Endometrial microvascular endothelial cells (primary cell): ENCODE results near the gene RRP1B. TPM values are rescaled to one million over a fixed set of nuclear protein-coding genes. Genes with fewer than 3 reads are reported as not detected.
"Not testable (repeated sequence)": the region's sequence is repeated elsewhere in the genome, so short reads cannot be mapped to it uniquely, and the experiment has no call there.

Experiments
- in situ Hi-C: cut with HindIII; loops from 2 replicates; pipeline ENCODE4 v1.10.0; 2017; ENCODE audit warnings: low sequenced_read_pairs, low pct_unique_long_range_greater_than_20kb; ENCODE audit errors: inconsistent ontology term
- total RNA-seq: library from RNA; depleted of rRNA; stranded (reverse); fragments of >200 nt; gene quantifications from one replicate; pipeline ENCODE4 v1.2.3, GENCODE V29; 2015; ENCODE audit errors: inconsistent ontology term

RRP1B gene
- total RNA-seq, 1 donor from 2014 or later, result 43.7 TPM

- in situ Hi-C loops, result no loop called here
These were observed 21.7 kb upstream of the RRP1B start for GRCh38 chr21:43637530-43638158.

DNA sequence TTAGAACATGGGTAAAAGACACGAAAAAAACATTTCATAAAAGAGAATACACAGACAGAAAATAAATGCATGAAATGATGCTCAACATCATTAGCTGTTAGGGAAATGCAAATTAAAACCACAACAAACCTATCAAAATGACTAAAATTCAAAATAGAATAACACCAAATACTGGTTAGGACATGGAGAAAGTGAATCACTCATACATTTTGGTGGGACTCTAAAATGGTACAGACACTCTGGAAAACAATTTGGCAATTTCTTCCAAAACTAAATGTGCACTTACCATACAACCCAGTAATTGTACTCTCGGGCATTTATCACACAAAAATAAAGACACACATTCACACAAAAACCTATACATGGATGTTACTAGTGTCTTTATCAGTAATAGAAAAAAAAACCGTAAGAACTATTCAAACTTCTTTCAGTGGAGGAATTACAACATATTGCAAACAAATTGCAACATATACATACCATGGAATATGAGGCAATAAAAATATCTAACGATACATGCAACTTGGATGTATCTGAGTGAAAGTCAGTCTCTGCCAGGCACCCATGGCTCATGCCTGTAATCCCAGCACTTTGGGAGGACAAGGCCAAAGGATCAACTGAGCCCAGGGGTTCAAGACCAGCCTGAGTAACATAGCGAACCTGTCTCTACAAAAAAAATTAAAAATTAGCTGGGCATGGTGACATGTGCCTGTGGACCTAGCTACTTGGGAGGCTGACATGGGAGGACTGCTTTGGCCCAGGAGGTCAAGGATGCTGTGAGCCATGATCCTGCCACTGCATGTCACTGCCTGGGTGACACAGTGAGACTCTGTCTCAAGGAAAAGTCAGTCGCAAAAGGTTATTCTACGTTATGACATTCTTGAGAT is 19.6 kb upstream of the RRP1B start:
- in situ Hi-C loops, result no loop called here

- in situ Hi-C loops, result no loop called here
These were observed 19.0 kb upstream of the RRP1B start for GRCh38 chr21:43640400-43640799.

DNA sequence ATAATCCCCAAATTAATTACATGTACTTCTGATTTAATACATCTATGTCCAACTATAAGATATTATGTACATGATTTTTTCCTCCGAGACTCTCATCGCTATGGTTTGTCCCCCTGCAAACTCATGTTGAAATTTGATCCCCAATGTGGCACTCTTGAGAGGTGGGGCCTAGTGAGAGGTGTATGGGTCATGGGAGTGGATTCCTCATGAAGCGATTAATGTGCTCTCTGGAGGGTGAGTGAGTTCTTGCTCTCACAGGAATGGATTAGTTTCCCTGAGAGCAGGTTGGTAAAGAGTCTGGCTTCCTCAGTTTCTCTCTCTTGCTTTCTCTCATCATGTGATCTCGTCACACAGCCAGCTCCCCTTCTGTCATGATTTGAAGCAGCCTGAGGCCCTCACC is 16.2 kb upstream of the RRP1B start:
- in situ Hi-C loops, result no loop called here

- in situ Hi-C loops, result no loop called here
These were observed 15.3 kb upstream of the RRP1B start for GRCh38 chr21:43644071-43644470.

GRCh38 chr21:43644609-43645008 is 14.8 kb upstream of the RRP1B start:
- in situ Hi-C loops, result no loop called here

DNA sequence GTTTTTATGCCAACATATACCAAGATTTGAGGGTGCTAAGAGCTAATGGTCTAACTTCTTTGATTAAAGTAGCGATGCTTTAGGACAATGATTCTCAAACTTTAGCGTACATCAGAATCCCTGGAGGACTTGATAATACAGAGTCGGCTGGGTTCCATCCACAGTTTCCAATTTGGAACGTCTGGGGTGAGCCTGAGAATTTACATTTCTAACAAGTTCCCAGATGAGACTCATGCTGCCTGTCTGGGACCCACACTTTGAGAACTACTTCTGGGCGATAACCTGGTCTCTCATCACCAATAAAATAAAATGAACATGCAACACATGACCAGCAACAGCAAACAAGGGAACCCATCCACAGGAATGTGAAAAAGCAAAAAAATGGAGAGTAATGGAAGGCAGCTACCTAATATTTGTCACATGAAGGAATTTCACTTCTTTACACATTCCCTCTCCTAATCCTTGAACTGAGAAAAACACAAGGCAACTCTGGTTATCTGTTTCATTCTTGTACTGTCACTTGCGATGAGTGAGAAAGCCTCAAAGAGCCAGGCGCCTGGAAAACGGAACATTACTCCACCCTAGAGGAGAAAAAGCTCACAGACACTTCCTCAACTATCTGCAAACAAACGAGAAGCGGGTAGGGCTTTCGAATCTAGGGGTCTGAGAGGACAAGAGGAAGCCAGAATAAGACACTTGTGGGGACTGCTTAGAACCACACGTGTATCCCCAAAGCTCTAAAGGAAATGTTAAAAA is 14.0 kb upstream of the RRP1B start:
- in situ Hi-C loops, result no loop called here

DNA sequence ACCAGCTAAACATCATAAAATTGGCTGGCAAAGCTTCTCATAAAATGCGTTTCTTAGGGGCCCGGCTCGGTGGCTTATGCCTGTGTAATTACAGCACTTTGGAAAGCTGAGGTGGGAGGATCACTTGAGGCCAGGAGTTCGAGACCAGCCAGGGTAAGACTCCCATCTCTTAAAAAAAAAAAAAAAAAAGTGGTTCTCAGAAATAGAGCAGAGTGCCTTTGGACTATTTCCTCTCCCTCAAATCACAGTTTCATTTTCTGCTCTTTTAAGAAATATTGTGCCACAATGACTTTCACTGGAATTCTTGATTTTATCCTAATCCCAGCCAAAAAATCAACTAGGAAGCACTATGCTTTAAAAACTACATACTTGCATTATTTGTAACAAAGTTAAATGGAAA is 13.4 kb upstream of the RRP1B start:
- in situ Hi-C loops, result no loop called here

DNA sequence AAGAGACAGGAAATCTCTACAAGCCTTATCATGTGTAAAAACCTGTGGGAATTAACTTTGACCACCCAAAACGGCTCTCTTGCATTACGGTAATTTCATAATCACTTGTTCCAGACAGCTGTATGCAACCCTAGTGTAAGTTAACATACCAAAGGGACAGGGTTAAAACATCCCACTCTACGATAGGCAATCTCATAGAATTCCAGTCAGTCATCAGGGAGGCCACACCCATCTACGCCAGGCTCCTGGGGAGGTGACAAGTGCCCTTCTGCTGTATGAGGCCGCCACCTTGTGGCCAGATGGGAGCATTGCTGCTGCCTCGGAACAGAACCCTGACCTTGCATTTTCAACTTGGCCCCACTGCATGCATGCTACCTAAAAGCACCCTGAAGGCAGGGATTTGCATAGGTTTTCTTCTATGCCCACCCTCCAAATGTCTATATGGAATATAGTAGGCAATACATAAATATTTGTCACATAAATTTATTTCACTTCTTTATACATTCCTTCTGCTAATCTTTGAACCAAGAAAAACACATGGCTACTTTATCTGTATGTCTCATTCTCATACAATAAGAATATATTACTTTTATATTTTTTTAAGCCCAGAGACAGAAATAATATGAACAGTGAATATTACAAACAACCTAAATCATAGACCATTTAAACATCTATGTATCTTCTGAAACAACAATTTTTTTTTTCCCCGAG is 12.7 kb upstream of the RRP1B start:
- in situ Hi-C loops, result no loop called here

GRCh38 chr21:43648171-43648570 is 11.2 kb upstream of the RRP1B start:
- in situ Hi-C loops, result no loop called here

DNA sequence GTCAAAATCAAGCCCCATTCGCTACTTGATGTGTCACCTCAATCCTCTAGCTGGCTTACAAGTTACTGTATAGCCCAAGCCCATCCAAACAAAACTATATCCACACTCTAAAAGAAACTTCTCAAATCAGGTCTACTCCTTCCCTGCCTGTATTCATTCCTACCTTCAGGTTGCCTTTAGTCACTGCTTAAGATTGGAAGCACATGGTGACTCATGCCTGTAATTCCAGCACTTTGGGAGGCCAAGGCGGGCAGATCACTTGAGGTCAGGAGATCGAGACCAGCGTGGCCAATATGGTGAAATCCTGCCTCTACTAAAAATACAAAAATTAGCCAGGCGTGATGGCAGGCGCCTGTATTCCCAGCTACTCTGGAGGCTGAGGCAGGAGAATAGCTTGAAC is 7.4 kb upstream of the RRP1B start:
- in situ Hi-C loops, result not testable (repeated sequence)

DNA sequence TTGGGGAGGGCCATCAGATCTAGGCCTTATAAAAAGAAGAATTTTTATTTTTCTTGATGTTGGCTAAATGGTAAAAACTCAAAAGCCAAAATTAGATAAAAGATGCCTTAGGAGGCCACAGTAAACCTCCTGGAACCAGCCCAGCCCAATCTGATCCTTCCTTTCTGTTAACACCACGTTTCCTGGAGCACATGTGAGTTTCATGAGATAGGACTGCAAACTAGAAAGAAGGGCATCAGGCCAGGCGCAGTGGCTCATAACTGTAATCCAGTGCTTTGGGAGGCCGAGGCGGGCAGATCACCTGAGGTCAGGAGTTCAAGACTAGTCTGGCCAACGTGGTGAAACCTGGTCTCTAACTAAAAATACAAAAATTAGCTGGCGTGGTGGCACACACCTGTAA is 6.7 kb upstream of the RRP1B start:
- in situ Hi-C loops, result no loop called here

DNA sequence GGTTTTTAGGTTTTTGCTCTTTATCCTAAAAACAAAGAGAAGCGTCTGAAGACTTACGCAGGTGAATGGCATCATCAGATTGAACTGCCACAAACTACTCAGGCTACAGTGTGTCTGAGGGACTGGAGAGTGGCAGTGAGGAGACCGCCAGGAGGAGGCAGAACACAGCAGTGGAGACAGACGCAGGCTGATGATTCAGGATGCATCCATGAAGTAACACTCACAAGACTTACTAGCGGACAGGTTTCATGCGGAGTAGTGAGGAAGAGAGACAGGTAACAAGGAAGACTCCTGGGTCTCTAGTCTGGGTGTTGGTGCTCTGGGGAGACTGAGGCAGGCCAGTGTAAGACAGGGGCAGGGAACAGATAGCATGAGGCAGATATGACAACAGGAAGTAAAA is 5.7 kb upstream of the RRP1B start:
- in situ Hi-C loops, result no loop called here

DNA sequence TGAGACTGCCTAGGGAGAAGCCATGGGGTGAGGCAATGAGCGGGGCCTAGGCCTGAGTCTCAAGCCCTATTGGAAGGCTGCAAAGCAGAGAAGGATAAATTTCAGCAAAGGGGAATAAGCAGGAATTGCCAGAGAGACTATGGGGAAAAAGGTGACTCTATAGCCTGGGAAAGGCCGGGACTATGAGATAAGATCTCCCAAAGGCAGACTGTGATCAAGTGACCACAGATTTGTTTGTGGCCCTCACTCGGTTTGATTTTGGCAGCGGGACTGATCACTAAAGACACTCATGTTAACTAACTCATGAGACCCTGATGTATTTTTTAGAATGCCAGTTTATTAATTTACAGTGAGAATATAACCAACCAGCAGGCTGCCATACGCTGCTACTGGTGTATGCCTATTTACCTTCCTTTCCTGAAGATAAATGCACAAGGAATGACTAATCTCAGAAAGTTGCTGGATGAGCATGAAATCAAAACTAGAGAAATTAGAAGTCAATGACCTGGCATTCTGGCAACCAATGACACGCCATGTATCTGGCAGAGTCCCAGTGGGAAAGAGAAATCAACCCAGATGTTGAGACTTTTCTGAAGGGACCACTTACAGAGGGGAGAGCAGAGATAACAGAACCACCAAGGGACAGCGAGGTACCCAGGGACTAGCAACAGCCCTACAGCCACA is 4.4 kb upstream of the RRP1B start:
- in situ Hi-C loops, result no loop called here

GRCh38 chr21:43657355-43658087 is 1.8 kb upstream of the RRP1B start:
- in situ Hi-C loops, result no loop called here

DNA sequence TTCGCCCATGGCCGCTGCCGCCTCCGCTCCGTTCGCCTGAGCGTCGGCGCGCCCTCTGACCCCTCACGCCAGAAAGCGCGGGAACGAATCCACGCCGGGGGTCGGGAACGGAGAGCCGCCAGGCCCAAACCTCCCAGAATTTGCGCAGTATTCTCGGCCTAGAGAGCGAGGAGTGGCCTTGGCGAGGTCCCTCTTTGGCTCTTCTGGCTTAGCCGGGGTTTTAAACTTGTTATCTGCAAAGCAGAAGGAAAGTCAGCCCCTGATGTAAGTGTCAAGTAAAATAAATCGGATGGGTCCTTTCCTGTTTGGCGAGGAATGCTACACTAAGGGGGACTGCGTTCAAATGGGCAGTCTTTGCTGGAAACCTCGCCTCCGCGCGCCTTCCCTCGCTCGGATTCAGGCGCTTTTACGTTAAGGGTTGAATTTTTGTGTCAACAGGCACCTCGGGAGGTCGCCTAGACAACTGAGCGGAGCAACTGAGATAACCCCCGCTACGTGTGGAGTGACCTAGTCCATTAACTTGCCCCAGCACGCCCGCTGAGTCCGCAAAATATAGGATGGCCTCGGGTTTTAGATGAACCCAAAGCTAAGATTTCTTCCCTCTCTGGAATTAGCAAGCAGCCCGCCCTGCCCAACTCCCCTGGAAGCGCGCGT is 1.1 kb upstream of the RRP1B start:
- in situ Hi-C loops, result no loop called here

DNA sequence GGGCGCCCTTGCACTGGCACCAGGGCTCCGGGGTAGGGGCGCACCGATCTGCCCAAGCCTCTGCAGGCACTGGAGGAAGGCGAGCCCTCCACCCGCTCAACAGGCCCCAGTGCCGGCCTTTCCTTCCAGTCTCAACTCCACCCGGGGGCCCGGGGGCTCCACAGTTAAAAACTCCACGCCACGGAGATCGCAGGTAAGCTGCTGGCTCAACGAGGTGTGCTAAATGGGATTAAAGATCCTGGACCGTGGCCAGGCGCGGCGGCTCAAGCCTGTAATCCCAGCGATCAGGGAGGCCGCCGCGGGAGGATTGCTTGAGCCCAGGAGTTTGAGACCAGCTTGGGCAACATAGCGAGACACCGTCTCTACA is 608 bp upstream of the RRP1B start:
- in situ Hi-C loops, result no loop called here

DNA sequence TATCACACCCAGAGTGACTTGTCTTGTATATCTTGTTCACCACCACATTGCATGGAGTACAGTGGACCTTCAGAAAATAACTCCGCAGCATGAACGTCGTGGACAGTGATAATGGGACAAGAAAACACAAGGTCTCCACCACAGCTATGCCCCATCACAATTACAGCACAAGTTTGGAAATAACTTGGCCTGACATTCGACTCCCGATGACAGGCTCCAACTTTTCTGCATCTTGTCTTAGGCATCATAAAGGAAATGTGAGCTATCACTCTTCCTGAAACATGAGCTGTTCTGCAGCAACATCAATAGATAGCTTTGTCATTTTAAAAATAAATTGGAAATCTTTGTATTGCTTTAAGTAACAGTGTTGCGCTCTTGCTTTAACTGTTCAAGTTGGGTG is 2.9 kb downstream of the RRP1B start:
- in situ Hi-C loops, result no loop called here
